ENCODE results near the gene TMEM63C.

Gene TMEM63C

DNA sequence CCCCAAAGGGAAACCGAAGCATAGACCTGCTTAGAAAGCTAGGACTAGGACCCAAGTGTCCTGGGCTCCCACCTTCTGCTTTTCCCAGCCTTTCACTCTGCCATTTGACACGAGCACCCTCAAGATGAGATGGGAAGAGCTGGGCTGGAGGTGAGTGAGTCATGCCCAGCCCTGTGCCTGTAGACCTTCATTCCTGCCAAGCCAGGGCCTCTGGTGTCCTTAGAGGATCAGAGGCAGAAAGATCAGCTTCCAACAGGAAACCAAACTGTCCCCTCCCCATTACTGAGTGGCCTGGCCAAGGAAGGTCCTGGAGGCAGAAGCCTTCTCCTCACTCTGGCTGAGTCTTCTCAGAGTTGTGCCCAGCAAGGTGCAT, 3.5 kb downstream of the TMEM63C start:
- TF ChIP-seq, protein P1, sequence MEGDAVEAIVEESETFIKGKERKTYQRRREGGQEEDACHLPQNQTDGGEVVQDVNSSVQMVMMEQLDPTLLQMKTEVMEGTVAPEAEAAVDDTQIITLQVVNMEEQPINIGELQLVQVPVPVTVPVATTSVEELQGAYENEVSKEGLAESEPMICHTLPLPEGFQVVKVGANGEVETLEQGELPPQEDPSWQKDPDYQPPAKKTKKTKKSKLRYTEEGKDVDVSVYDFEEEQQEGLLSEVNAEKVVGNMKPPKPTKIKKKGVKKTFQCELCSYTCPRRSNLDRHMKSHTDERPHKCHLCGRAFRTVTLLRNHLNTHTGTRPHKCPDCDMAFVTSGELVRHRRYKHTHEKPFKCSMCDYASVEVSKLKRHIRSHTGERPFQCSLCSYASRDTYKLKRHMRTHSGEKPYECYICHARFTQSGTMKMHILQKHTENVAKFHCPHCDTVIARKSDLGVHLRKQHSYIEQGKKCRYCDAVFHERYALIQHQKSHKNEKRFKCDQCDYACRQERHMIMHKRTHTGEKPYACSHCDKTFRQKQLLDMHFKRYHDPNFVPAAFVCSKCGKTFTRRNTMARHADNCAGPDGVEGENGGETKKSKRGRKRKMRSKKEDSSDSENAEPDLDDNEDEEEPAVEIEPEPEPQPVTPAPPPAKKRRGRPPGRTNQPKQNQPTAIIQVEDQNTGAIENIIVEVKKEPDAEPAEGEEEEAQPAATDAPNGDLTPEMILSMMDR (IDR thresholded peaks at IDR 0.05; ENCODE audit: low read length), result no peak
- H3K27ac ChIP-seq (ENCODE audit: low read depth, low read length, poor library complexity, severe bottlenecking), result no peak overlapping the region
- H3K27me3 ChIP-seq (ENCODE audit: insufficient read depth, low read length), result no peaks in the 10 kb centered on the region
- H3K4me2 ChIP-seq (ENCODE audit: low read length), result no peak overlapping the region
- no peaks in the 10 kb centered on the region for H3F3A ChIP-seq (ENCODE audit: insufficient read depth, low read length)
- H2AFZ ChIP-seq (ENCODE audit: low read length), result no peak overlapping the region
- H4K20me1 ChIP-seq (ENCODE audit: insufficient read depth, low read length), result no peaks in the 10 kb centered on the region
- no peaks in the 10 kb centered on the region for H3K9me3 ChIP-seq (ENCODE audit: low read length)
- H3K4me1 ChIP-seq (ENCODE audit: insufficient read depth, low read length, severe bottlenecking), result peaks cover 17% of the 10 kb centered on the region
- H3K9ac ChIP-seq (ENCODE audit: low read length), result no peak overlapping the region
- H3K79me2 ChIP-seq (ENCODE audit: insufficient read depth, low read length), result no peaks in the 10 kb centered on the region
- H3K4me3 ChIP-seq (ENCODE audit: low read depth, low read length, poor library complexity, severe bottlenecking), result no peak overlapping the region
- no peaks in the 10 kb centered on the region for H3K36me3 ChIP-seq (ENCODE audit: insufficient read depth, low read length)
- no peaks in the 10 kb centered on the region for H3K9me2 ChIP-seq (ENCODE audit: low read depth, low read length)

DNA sequence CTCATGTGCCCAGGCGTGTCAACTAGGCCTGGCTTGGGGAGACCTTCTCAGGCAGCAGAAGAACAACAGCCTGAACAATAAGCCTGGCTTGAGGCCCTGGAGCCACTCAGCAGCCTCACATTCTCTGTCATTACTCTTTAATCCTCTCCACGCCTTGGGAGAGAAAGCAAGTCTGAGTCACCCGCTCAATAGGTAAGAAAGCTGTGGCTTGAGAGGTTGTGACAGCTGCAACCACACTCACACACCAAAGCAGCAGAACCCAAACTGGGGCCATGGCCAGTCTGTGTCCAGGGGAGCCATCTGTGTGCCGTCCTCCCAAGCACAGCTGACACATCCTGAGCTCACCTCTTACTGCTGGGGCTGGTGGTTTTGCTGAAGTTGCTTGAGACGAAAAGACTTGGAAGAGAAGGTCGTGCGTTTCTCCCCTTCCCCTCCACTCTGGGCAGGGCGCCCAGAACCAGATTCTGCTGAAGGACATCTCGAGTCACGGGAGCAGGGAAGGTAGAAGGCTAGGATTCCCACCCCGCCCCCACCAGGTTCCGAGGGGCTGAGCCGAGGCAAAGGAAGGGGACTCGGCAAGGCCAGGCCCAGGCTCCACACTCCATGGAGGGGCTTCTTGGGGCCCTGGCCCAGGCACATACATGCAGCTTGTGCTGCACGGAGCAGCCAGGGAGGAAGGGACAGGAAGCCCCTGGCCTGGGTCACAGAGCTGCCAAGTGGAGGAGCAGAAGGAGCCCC, 5.5 kb downstream of the TMEM63C start:
- H3K27ac ChIP-seq (ENCODE audit: low read depth, low read length, poor library complexity, severe bottlenecking), result no peak overlapping the region
- H4K20me1 ChIP-seq (ENCODE audit: insufficient read depth, low read length), result peaks cover 2% of the 10 kb centered on the region; the same call in 1 of the 2 replicates
- no peaks in the 10 kb centered on the region for H3F3A ChIP-seq (ENCODE audit: insufficient read depth, low read length)
- no peaks in the 10 kb centered on the region for H3K36me3 ChIP-seq (ENCODE audit: insufficient read depth, low read length)
- no peak for TF ChIP-seq EZH2 (IDR thresholded peaks at IDR 0.05; ENCODE audit: borderline replicate concordance, low read length)
- TF ChIP-seq, protein P1 (IDR thresholded peaks at IDR 0.05; ENCODE audit: low read length), result no peak
- no peaks in the 10 kb centered on the region for H3K27me3 ChIP-seq (ENCODE audit: insufficient read depth, low read length)
- H3K4me2 ChIP-seq (ENCODE audit: low read length), result no peak overlapping the region
- peaks cover 9% of the 10 kb centered on the region for H3K4me1 ChIP-seq (ENCODE audit: insufficient read depth, low read length, severe bottlenecking)
- H3K9ac ChIP-seq (ENCODE audit: low read length), result no peak overlapping the region
- no peaks in the 10 kb centered on the region for H3K79me2 ChIP-seq (ENCODE audit: insufficient read depth, low read length)
- H3K4me3 ChIP-seq (ENCODE audit: low read depth, low read length, poor library complexity, severe bottlenecking), result no peak overlapping the region
- H3K9me2 ChIP-seq (ENCODE audit: low read depth, low read length), result no peaks in the 10 kb centered on the region
- no peak overlapping the region for H2AFZ ChIP-seq (ENCODE audit: low read length)
- H3K9me3 ChIP-seq (ENCODE audit: low read length), result no peaks in the 10 kb centered on the region

DNA sequence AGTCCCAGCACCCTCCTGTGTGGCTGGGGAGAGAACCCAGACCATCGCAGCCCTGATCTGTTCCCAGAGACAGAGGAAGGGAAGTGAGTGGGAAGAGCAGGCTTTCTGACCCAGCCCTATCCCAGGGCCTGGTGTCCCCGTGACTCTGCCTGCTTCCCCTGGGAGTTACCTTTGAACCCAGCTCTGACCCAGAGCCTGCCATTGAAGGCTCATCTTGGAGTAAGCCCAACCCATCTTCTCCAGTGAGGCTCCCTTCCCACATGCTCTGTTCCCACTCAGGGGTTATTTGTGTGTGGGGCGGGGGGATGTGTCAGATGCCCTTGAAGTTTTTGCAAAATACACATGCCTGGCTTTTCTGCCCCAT, 6.0 kb downstream of the TMEM63C start:
- no peaks in the 10 kb centered on the region for H3K27me3 ChIP-seq (ENCODE audit: insufficient read depth, low read length)
- H3K4me1 ChIP-seq (ENCODE audit: insufficient read depth, low read length, severe bottlenecking), result peaks cover 4% of the 10 kb centered on the region
- no peak for TF ChIP-seq EZH2 (IDR thresholded peaks at IDR 0.05; ENCODE audit: borderline replicate concordance, low read length)
- TF ChIP-seq, protein P1 (IDR thresholded peaks at IDR 0.05; ENCODE audit: low read length), result no peak
- H4K20me1 ChIP-seq (ENCODE audit: insufficient read depth, low read length), result peaks cover 2% of the 10 kb centered on the region; the same call in 1 of the 2 replicates
- no peaks in the 10 kb centered on the region for H3F3A ChIP-seq (ENCODE audit: insufficient read depth, low read length)
- H3K79me2 ChIP-seq (ENCODE audit: insufficient read depth, low read length), result no peaks in the 10 kb centered on the region
- no peak overlapping the region for H2AFZ ChIP-seq (ENCODE audit: low read length)
- H3K9me3 ChIP-seq (ENCODE audit: low read length), result no peaks in the 10 kb centered on the region
- no peaks in the 10 kb centered on the region for H3K36me3 ChIP-seq (ENCODE audit: insufficient read depth, low read length)
- no peak overlapping the region for H3K9ac ChIP-seq (ENCODE audit: low read length)
- no peak overlapping the region for H3K4me3 ChIP-seq (ENCODE audit: low read depth, low read length, poor library complexity, severe bottlenecking)
- H3K4me2 ChIP-seq (ENCODE audit: low read length), result no peak overlapping the region
- no peak overlapping the region for H3K27ac ChIP-seq (ENCODE audit: low read depth, low read length, poor library complexity, severe bottlenecking)
- H3K9me2 ChIP-seq (ENCODE audit: low read depth, low read length), result no peaks in the 10 kb centered on the region

Data from OCI-LY1 (cell line).